ENCODE measurements around the gene LSM11.

LSM11 gene

DNA sequence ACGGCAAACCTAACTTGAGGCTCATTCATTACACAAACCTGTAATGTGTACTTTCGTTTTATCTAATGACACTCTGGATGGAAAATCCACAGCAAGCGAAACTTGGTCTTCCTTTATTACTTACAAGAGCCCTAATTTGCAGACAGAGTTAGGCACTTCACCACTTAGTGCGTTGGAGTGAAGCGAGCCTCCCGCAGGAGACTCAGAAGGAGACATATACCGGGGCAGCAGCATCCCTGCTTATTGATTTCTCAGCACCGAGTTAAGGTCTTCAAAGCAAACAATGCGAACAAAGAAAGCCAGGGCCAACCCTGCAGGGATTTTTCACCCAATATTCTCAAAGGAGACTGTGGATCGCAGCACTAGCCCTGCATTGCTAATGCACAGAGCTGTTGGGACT lies 28.6 kb downstream of the LSM11 start:
- DNase-seq (ENCODE audit: low read depth), result no peak

DNA sequence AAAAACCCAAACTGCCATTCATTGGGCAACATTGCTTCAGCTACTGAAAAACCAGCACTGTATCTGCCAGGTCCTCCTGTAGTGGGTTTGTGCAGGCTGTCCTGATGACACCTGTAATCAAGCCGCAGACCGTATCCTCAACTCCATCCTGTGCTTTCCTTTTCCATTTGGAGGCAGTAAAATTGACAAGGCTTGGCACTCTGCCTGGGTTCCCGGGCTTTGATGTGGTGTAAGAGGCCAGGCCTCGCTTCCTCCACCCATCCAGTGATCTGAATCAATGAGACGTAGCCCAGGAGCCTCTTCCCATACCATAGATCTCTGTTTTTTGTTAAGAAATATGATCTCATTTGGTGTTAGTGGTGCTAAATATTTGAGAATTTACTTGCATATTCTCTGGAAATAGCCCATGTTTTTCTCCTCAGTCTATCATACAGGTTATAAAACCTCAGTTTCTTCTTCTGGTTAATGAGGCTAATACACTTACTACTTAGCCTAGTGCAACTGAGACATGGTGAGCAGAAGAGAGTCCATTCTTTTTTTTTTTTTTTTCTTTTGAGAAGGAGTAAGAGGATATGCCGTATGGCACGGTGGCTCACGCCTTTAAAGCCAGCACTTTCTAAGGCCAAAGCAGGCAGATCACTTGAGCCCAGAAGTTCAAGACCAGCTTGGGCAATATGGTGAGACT lies 34.8 kb downstream of the LSM11 start:
- no peak for DNase-seq (ENCODE audit: low read depth)

DNA sequence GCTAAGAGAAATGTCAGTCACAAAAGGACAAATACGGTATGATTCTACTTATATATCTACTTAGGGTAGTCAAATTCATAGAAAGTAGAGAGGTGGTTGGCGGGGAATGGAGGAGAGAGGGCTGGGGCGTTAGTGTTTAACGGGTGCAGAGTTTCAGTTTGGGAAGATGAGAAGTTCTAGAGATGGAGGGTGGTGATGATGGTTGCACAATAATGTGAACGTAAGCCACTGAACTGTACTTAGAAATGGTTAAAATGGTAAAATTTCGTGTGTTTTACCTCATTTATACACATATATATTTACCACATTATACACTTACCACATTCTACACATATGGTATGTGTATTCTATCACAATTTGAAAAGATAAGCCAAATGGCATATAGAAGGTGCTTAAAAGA lies 35.7 kb downstream of the LSM11 start:
- no peak for DNase-seq (ENCODE audit: low read depth)

DNA sequence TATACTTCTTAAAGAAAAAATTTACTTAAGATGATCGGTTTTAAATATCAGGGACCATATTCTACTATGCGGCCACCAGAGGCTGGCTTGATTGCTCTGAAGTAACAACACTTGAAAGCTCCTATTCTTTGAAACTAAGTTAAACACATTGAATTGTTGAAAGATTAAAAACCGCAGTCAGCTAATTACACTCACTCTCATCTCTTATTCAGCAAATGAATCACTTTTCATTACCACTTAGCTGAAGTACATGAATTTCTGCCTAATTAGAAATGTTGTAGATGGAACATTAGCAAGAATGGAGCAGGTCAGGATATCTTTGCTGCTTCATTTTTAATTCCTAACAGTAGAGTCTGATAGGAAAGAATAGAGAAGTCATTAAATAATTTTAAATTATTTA lies 42.3 kb downstream of the LSM11 start:
- DNase-seq (ENCODE audit: low read depth), result no peak

DNA sequence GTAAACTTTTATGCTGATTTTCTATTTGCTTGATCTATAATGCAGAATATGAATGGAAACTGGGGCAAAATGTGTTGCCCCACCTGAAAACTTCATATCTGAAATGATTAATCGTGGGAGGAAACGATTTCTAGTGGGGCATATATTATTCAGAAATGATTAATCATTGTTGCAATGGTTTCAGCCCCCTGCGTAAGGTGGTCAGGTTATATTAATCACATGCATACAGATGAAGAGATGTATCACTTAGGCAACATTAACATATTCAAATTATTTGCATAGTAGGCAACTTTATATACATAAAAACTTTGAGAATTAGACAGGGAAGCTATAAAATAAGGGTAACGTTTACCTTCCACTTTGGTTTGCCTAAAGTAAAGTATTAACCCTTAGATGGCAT lies 49.8 kb downstream of the LSM11 start:
- no peak for DNase-seq (ENCODE audit: low read depth)

DNA sequence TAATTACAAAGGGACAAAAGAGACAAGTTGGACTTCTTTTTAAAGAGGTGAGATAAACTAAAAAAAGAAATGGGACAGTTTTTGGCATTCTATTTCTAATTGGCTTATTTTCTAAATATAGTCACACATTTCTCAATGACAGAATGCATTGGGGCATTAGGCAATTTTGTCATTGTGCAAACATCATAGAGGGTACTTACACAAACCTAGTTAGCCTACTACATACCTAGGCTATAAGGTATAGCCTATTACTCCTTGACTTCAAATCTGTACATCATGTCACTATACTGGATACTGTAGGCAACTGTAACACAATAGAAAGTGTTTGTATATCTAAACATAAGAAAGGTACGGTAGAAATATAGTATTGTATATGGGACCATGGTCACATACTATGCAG lies 56.1 kb downstream of the LSM11 start:
- no peak for DNase-seq (ENCODE audit: low read depth)

DNA sequence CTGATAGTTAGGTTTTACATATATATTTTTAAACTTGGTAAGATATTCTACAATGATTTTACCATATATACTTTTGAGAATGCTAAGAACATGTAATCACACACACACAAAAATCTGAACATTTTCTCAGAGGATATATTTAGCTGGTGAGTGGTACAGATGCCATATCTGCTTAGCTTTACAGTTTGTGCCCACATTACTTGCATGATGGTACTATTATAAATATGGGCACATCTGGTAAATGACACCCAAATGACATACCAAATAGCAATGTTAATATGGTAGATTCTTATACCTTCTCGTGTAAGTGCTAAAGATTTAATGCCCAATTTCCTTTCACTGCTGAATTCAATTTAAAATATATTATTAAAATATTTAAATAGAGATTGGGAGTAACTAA lies 56.6 kb downstream of the LSM11 start:
- DNase-seq (ENCODE audit: low read depth), result no peak

GRCh38 chr5:157802736-157803135 lies 59.2 kb downstream of the LSM11 start:
- DNase-seq (ENCODE audit: low read depth), result no peak

DNA sequence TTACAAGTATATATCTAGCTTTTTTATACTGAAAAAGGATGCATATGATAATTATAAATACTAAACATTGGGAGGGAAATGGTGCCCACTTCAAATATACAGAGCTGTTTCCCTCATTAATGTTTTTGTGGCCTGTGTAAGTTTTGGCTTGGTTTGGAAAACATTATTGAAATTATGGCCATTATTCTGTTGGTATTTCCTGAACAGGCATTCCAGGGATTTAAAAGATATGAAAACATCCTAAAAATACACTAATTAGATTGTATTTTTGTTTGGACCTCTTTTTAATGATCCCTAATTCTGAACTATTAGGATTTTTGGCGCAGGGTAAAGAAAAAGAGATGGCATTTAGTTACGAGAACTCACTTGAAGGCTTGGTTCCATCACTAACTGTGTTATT lies 64.5 kb downstream of the LSM11 start:
- DNase-seq (ENCODE audit: low read depth), result no peak

Data from stimulated activated CD8-positive, alpha-beta memory T cell treated with anti-CD3 and anti-CD28 coated beads, Interleukin-15, amount 100 ng/mL, for 24 hours (primary cell).